T follicular helper cell (primary cell): ENCODE results near the gene MYO9A.

Experiments
- DNase-seq: peaks from one replicate; pipeline ENCODE4 v3.0.0-alpha.2; 2020; ENCODE audit warnings: low read depth

The MYO9A gene

GRCh38 chr15:71782422-71783165, 335.4 kb downstream of the MYO9A start:
- DNase-seq = no peak

- DNase-seq = no peak
These were observed 336.0 kb downstream of the MYO9A start for GRCh38 chr15:71781965-71782265.

GRCh38 chr15:71781179-71781964, 336.6 kb downstream of the MYO9A start:
- DNase-seq = no peak

GRCh38 chr15:71780115-71780976, 337.6 kb downstream of the MYO9A start:
- DNase-seq = no peak

- DNase-seq = no peak
These were observed 338.7 kb downstream of the MYO9A start for GRCh38 chr15:71779073-71779797.

GRCh38 chr15:71777216-71777943, 340.6 kb downstream of the MYO9A start:
- no peak for DNase-seq

- no peak for DNase-seq
These were observed 341.6 kb downstream of the MYO9A start for GRCh38 chr15:71776304-71776703.

- no peak for DNase-seq
These were observed 342.1 kb downstream of the MYO9A start for GRCh38 chr15:71775856-71776255.

- DNase-seq = no peak
These were observed 344.6 kb downstream of the MYO9A start for GRCh38 chr15:71773206-71773859.
